Effector memory CD8-positive, alpha-beta T cell (primary cell): ENCODE data around the gene SLC19A1.

Experiments used
- ATAC-seq: fragments of 150-1000 bp; cut with Tn5 transposase; replicated peaks from 2 replicates; pipeline ENCODE4 v1.10.0; 2021; ENCODE audit warnings: mild to moderate bottlenecking, moderate library complexity
- DNase-seq, 3 experiments: peaks; one replicate each; pipeline ENCODE4 v3.0.0; 2021
- H3K27ac Mint-ChIP-seq, 2 donors: one replicate each; pipeline ENCODE4 v1.8.0; 2022; ENCODE audit warnings: mild to moderate bottlenecking in 2 of 2, mixed read lengths in 2 of 2, moderate library complexity in 2 of 2
- H3K27me3 Mint-ChIP-seq, 2 donors: one replicate each; pipeline ENCODE4 v1.8.0; 2022; ENCODE audit warnings: mixed read lengths in 2 of 2
- H3K36me3 Mint-ChIP-seq: one replicate; pipeline ENCODE4 v1.8.0; 2022; ENCODE audit warnings: mild to moderate bottlenecking, moderate library complexity, mixed read lengths; ENCODE audit not compliant: insufficient read depth
- H3K4me1 Mint-ChIP-seq, 2 donors: one replicate each; pipeline ENCODE4 v1.8.0; 2022; ENCODE audit warnings: low read depth in 2 of 2, mixed read lengths in 2 of 2
- H3K4me3 Mint-ChIP-seq, 2 donors: one replicate each; pipeline ENCODE4 v1.8.0; 2022; ENCODE audit warnings: mild to moderate bottlenecking in 2 of 2, mixed read lengths in 2 of 2, moderate library complexity in 2 of 2
- H3K9me3 Mint-ChIP-seq, 2 donors: one replicate each; pipeline ENCODE4 v1.8.0; 2022; ENCODE audit warnings: mixed read lengths in 2 of 2

SLC19A1 gene

GRCh38 chr21:45464309-45464708, 77.9 kb downstream of the SLC19A1 start:
- H3K36me3 Mint-ChIP-seq, result no peaks in the 10 kb centered on the region
- peaks cover 43 to 75% of the 10 kb centered on the region in 2 donors for H3K27me3 Mint-ChIP-seq
- no peaks in the 10 kb centered on the region for H3K9me3 Mint-ChIP-seq
- DNase-seq, result no peak
- ATAC-seq, result no peak
- H3K4me3 Mint-ChIP-seq, result no peak overlapping the region
- no peak overlapping the region for H3K27ac Mint-ChIP-seq
- H3K4me1 Mint-ChIP-seq, result peaks cover 0 to 2% of the 10 kb centered on the region in 2 donors

- no peaks in the 10 kb centered on the region for H3K36me3 Mint-ChIP-seq
- no peak overlapping the region for H3K4me3 Mint-ChIP-seq
- H3K27me3 Mint-ChIP-seq, result peaks cover 43 to 75% of the 10 kb centered on the region in 2 donors
- no peaks in the 10 kb centered on the region for H3K9me3 Mint-ChIP-seq
- DNase-seq (no peak), ATAC-seq (no peak)
- no peak overlapping the region for H3K27ac Mint-ChIP-seq
- peaks cover 0 to 2% of the 10 kb centered on the region in 2 donors for H3K4me1 Mint-ChIP-seq
Measured at GRCh38 chr21:45463871-45464270, 78.4 kb downstream of the SLC19A1 start.

DNA sequence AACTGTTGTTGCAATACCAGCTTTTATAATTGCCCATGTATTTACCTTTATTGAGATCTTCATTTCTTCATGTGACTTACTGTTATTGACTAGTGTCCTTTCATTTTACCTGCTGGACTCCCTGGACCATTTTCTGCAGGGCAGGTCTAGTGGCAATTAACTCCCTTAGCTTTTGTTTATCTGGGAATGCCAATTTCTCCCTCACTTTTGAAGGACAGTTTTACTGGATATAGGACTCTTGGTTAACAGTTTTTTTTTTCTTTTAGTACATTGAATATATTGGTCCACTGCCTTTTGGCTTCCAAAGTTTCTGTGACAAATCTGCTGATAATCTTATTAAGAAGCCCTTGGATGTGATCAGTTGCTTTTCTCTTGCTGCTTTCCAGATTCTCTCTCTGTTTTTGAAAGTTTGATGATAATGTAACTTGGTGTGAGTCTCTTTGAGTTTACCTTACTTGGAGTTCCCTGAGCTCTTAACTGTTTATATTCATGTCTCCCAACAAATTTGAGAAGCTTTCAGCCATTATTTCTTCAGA, 80.4 kb downstream of the SLC19A1 start:
- DNase-seq (no peak), ATAC-seq (no peak)
- Mint-ChIP-seq H3K36me3 (no peaks in the 10 kb centered on the region), H3K4me1 (peaks cover 0 to 2% of the 10 kb centered on the region in 2 donors), H3K27me3 (peaks cover 43 to 70% of the 10 kb centered on the region in 2 donors), H3K27ac (no peak overlapping the region), H3K4me3 (no peak overlapping the region), H3K9me3 (no peaks in the 10 kb centered on the region)

- H3K27me3 Mint-ChIP-seq, result peaks cover 43 to 65% of the 10 kb centered on the region in 2 donors
- H3K4me3 Mint-ChIP-seq, result no peak overlapping the region
- H3K9me3 Mint-ChIP-seq, result no peaks in the 10 kb centered on the region
- no peak for DNase-seq
- no peak for ATAC-seq
- no peaks in the 10 kb centered on the region for H3K36me3 Mint-ChIP-seq
- no peak overlapping the region for H3K27ac Mint-ChIP-seq
- H3K4me1 Mint-ChIP-seq, result peaks cover 0 to 2% of the 10 kb centered on the region in 2 donors
Measured at GRCh38 chr21:45461369-45461750, 80.9 kb downstream of the SLC19A1 start.

GRCh38 chr21:45460611-45461368, 81.5 kb downstream of the SLC19A1 start:
- H3K9me3 Mint-ChIP-seq, result no peaks in the 10 kb centered on the region
- peaks cover 0 to 2% of the 10 kb centered on the region in 2 donors for H3K4me1 Mint-ChIP-seq
- DNase-seq, result no peak
- no peak overlapping the region for H3K27ac Mint-ChIP-seq
- H3K4me3 Mint-ChIP-seq, result no peak overlapping the region
- no peaks in the 10 kb centered on the region for H3K36me3 Mint-ChIP-seq
- peaks cover 41 to 60% of the 10 kb centered on the region in 2 donors for H3K27me3 Mint-ChIP-seq
- no peak for ATAC-seq

GRCh38 chr21:45460011-45460565, 82.2 kb downstream of the SLC19A1 start:
- Mint-ChIP-seq H3K27me3 (peaks cover 34 to 52% of the 10 kb centered on the region in 2 donors), H3K27ac (no peak overlapping the region), H3K4me3 (no peak overlapping the region), H3K4me1 (peaks cover 0 to 2% of the 10 kb centered on the region in 2 donors), H3K9me3 (no peaks in the 10 kb centered on the region), H3K36me3 (no peaks in the 10 kb centered on the region)
- DNase-seq (no peak), ATAC-seq (no peak)

GRCh38 chr21:45459171-45460010, 82.8 kb downstream of the SLC19A1 start:
- ATAC-seq, result no peak
- no peaks in the 10 kb centered on the region for H3K36me3 Mint-ChIP-seq
- H3K4me3 Mint-ChIP-seq, result no peak overlapping the region
- DNase-seq, result no peak
- H3K4me1 Mint-ChIP-seq, result no peaks in the 10 kb centered on the region
- H3K9me3 Mint-ChIP-seq, result no peaks in the 10 kb centered on the region
- H3K27ac Mint-ChIP-seq, result no peak overlapping the region
- H3K27me3 Mint-ChIP-seq, result peaks cover 27 to 46% of the 10 kb centered on the region in 2 donors

GRCh38 chr21:45458281-45459170, 83.7 kb downstream of the SLC19A1 start:
- Mint-ChIP-seq H3K36me3 (no peaks in the 10 kb centered on the region), H3K9me3 (no peaks in the 10 kb centered on the region), H3K4me3 (no peak overlapping the region), H3K27me3 (peaks cover 24 to 38% of the 10 kb centered on the region in 2 donors), H3K4me1 (no peaks in the 10 kb centered on the region), H3K27ac (no peak overlapping the region)
- no peak for DNase-seq
- no peak for ATAC-seq

DNA sequence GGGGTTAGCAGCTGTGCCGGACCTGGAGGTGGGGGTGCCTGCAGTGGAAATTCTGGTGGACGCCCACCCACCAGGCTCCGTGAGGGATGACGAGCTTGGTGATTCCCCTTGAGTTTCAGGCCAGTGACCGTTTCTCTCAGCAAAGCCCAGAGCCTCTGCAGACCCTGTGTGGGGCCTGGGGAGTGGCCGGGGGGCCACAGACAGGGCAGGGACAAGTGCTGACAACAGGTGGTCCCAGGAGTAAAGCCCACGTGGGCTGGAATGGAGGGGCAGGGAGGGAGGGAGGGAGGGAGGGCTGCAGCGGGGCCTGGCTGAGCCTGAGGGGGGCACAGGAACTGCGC, 84.4 kb downstream of the SLC19A1 start:
- no peaks in the 10 kb centered on the region for H3K36me3 Mint-ChIP-seq
- H3K27ac Mint-ChIP-seq, result no peak overlapping the region
- peaks cover 24 to 31% of the 10 kb centered on the region in 2 donors for H3K27me3 Mint-ChIP-seq
- no peak overlapping the region for H3K4me3 Mint-ChIP-seq
- ATAC-seq (no peak), DNase-seq (no peak)
- no peaks in the 10 kb centered on the region for H3K4me1 Mint-ChIP-seq
- no peaks in the 10 kb centered on the region for H3K9me3 Mint-ChIP-seq

DNA sequence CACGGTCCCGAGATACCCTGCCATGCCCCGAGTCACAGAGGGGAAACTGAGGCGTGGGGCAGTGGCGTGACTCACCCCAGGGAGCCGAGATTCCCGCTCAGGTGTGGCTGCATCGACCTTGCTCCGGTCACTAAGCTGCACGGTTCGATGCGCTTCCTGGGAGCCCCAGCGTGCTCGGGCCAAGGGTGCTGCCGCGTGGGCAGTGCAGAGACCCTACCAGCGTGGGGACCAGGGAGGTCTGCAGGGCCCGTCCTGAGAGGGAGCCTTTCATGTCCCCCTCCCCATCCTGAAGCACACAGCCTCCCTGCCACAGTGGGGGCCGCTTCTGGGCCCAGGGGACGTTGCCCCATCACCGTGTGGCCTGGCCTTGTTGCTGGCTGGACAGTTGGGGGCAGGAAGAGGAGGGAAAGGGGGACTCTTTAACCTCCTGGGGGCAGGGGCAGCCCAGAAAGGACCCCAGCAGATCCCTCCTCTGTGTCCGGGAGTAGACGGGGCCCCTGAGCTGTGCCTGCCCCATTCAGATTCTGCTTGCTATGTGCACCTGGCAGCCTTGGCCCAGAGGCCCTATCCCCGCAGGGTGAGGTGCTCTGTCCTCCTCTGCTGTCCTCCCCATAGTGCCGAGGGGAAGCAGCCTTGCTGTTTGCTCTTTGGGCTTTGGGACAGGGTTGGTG, 84.9 kb downstream of the SLC19A1 start:
- Mint-ChIP-seq H3K9me3 (no peaks in the 10 kb centered on the region), H3K4me3 (no peak overlapping the region), H3K36me3 (no peaks in the 10 kb centered on the region), H3K4me1 (no peaks in the 10 kb centered on the region), H3K27me3 (peaks cover 21 to 26% of the 10 kb centered on the region in 2 donors), H3K27ac (no peak overlapping the region)
- ATAC-seq, result no peak
- DNase-seq, result no peak

DNA sequence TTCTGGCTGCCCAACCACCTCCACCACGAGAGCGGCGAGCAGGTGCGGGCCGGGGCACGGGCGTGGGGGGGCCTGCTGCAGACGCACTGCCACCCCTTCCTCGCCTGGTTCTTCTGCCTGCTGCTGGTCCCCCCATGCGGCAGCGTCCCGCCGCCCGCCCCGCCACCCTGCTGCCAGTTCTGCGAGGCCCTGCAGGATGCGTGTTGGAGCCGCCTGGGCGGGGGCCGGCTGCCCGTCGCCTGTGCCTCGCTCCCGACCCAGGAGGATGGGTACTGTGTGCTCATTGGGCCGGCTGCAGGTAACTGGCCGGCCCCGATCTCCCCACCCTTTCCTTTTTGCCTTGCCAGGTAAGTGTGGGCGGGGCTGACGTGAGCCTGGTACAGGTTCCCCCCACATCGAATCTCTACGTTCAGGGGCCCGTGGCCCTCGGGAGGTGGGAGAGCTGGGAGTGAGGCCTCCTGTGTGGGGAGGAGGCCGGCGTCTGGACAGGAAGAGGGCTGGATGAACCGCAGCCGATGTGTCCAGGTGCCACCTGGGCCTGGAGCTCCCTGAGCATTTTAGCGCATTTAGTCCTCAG, 85.6 kb downstream of the SLC19A1 start:
- no peak overlapping the region for H3K4me3 Mint-ChIP-seq
- no peak for ATAC-seq
- H3K9me3 Mint-ChIP-seq, result no peaks in the 10 kb centered on the region
- no peaks in the 10 kb centered on the region for H3K4me1 Mint-ChIP-seq
- no peaks in the 10 kb centered on the region for H3K36me3 Mint-ChIP-seq
- DNase-seq, result no peak
- no peak overlapping the region for H3K27ac Mint-ChIP-seq
- H3K27me3 Mint-ChIP-seq, result peaks cover 14 to 19% of the 10 kb centered on the region in 2 donors
